ENCODE measurements around the gene OR2G3.
A peak's percentile ranks its signal among the peaks of the same experiment; 100 is the strongest.

Gene OR2G3

DNA sequence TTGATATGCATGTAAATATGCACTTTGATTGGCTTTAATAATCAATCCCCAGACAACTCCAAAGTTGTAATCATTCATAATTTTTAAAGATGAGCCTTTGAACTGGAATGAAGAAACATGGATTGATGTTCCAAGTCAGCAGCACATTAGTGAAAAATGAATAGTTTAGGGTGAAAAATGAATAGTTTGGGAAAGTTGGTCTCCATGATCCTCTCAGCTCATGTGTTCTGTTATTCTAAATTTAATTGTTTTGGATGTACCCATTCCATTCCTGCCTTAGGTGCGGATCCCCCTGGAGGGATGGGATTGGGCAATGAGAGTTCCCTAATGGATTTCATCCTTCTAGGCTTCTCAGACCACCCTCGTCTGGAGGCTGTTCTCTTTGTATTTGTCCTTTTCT, at the start of gene OR2G3:
Gene OR2G3, plus strand, starts transcription at position 301 of the 400 bp plus-strand sequence. Its CDS starts 0 bp downstream, at position 301.
- DNase-seq = no peak

- peak; percentile 10 for DNase-seq
Observed at GRCh38 chr1:247557926-247558674, 47.3 kb upstream of the OR2G3 start.

GRCh38 chr1:247561711-247562110, 43.7 kb upstream of the OR2G3 start:
- DNase-seq = no peak

GRCh38 chr1:247562198-247562597, 43.2 kb upstream of the OR2G3 start:
- DNase-seq = no peak

DNA sequence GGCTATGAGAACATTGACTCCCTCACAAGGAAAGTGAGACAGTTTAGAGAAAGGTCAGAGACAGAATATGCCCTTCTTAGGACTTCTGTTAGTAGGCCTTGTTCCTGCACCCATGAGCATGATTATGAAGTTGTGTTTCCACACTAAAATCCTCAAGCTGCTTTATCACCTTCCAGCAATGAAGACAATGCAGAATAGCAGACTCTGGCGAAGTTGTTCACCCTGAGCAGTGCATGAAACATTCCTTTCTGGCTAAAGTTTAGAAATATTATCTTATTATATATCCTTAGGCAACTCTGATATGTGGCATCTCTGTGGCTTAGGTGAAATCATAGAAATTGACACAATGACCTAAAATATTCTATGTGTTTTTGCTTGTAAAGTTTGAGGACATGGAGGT, 31.1 kb upstream of the OR2G3 start:
- DNase-seq = no peak

GRCh38 chr1:247574664-247575063, 30.7 kb upstream of the OR2G3 start:
- no peak for DNase-seq

DNA sequence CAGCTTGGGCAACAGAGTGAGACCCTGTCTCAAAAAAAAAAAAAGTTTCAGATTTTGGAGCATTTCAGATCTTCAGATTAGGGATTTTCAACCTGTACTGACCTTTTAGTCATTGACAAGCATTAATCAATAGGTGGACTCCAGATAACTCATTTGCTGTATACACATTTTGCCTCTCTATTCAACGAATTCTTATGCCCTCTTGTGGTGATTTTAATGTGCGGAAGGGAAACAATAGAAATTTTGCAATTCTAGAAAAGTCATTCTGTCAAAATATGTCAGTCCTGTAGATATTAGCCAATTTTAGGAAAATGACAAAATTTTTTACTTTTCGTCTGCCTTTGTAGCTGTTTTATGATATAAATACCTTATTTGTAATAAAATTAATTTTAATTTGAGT, 28.9 kb upstream of the OR2G3 start:
- DNase-seq = no peak

DNA sequence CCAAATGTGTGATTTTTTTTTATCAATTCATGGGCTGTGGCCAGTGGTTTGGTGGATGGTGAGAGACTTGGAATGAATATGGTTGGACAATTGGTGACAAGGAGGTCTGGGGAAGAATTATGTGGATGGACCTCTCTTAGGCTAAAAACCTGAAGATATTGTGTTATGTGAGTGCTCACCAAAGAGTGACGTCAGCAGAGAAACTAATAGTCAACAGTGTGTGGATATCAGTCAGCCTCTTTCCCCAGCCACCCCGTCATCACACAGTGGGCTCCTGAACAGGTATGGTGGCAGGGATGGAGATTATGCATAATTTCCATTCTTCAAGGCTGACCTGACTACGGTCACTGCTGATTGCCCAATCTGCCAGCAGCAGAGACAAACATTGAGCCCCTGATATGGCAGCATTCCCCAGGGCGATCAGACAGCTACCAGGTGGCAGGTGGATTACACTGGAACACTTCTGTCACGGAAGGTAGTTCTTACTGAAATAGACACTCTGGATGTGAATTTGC, 26.4 kb upstream of the OR2G3 start:
- no peak for DNase-seq

GRCh38 chr1:247588060-247588459, 17.3 kb upstream of the OR2G3 start, which contains the start of gene OR2G2:
OR2G2 (plus strand) TSS chr1:247588360; CDS start chr1:247588360, 0 bp downstream.
- no peak for DNase-seq

DNA sequence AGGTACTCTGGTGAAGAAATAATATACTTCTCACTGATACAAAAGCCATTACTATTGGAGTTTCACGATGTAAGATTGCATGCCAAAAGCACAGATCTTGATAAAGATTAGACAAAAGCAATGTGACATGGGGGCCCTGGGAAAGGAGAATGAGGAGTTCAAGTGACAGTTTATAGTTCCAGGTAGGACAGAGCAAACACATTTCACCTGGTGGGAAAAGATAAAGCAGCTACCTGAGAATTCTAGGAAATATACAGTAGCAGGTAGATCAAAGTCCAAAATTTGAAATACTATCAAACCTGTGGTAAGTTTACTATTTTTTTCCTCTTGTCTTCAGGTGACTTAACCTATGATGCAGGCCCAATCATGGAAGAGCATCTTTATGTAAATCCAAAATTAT, 8.0 kb downstream of the OR2G3 start:
- DNase-seq = no peak

DNA sequence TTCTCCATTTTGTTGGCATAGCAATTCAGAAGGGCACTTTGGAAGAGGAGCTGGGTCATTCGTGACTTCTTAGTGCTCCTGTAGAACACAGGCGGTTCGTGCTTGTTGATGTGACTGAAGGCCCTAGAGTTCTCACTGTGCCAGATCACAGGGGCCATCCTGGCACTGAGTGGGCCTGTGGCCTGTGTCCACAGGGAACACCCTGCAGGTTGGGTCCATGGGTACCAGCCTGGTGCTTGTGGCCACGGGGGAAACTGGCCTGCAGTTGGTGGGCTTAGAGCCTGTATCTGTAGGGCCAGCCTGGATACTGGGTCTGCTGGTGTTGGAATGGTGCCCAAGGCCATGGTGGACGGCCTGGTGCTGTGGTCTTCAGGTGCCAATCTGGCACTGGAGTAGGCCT, 9.2 kb downstream of the OR2G3 start:
- no peak for DNase-seq

DNA sequence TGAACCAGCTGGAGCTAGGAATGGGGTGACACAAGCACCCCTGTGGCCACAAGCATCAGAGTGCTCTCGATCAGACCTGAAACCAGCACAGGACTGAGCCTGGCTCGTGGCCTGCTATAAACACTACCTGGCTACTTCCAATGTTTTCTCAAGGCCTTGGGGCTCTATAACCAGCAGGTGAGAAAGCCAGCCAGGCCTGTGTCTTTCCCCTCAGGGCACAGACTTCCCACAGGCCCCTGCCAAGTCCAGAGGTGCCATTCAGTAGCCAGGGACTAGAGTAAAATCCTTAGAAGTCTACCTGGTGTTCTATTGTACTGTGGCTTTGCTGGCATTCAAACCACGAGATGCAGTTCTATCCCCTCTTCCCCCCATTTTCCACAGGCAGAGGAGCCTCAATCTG, 22.6 kb downstream of the OR2G3 start:
- no peak for DNase-seq

- no peak for DNase-seq
Observed at GRCh38 chr1:247638011-247638410, 32.6 kb downstream of the OR2G3 start.

GRCh38 chr1:247638781-247639180, 33.4 kb downstream of the OR2G3 start:
- DNase-seq = no peak

GRCh38 chr1:247639381-247639981, 34.1 kb downstream of the OR2G3 start:
- peak; percentile 39 for DNase-seq

DNA sequence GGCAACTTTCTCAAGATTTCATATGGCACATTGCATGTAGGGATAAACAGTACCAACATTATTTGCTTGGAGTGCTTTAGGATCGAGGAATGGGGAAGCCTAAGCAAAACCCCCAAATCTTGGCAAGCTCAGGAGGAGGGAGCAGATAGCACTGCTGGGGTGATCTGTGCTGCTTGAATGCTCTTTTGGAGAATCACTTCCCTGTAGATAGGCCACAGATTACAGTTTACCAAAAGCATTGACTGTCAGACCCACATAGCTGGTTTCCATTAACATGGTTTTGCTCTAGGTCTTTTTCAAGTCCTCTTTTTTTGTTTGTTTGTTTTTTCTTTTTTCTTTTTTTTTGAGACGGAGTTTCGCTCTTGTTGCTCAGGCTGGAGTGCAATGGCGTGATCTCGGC, 37.4 kb downstream of the OR2G3 start:
- no peak for DNase-seq

- no peak for DNase-seq
Observed at GRCh38 chr1:247646867-247647266, 41.5 kb downstream of the OR2G3 start.

DNA sequence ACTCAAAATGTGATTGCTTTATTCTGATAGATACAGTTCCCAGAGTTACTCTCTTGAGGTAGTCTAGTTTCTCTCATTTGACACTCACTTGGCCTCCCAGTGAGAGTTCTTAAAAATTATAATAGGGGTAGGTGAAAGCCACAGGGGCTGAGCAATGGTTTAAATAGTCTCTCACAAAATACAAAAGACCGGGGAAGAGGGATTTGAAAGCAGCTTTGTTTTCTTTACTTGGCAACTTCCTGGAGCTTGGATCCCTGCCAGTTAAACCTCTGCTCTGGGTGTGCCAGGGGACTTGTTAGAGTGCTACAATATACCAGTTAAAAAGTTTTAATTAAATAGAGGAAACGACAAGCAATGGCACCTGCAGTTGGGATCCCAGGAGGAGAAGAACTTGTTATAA, 42.5 kb downstream of the OR2G3 start:
- no peak for DNase-seq

- DNase-seq = no peak
Observed at GRCh38 chr1:247653040-247653439, 47.7 kb downstream of the OR2G3 start.

Data from fibroblast of upper back skin (primary cell).